ENCODE results near the gene DLK2.

The DLK2 gene

GRCh38 chr6:43497689-43498088, 42.3 kb upstream of the DLK2 start:
- no peak for TF ChIP-seq ARNTL (CRISPR knock-in tag; IDR thresholded peaks at IDR 0.05; ENCODE audit: borderline replicate concordance, low read depth)

GRCh38 chr6:43497129-43497396, 41.7 kb upstream of the DLK2 start:
- no peak for ATAC-seq
- TF ChIP-seq TOX (CRISPR knock-in tag; IDR thresholded peaks at IDR 0.05; ENCODE audit: borderline replicate concordance) (no peak), OSR1 (CRISPR knock-in tag; IDR thresholded peaks at IDR 0.05) (no peak), ESRRG (CRISPR knock-in tag; IDR thresholded peaks at IDR 0.05) (no peak), TCF4 (CRISPR knock-in tag; IDR thresholded peaks at IDR 0.05; ENCODE audit: borderline replicate concordance) (no peak), ISL1 (CRISPR knock-in tag; IDR thresholded peaks at IDR 0.05) (no peak), ARNTL (CRISPR knock-in tag; IDR thresholded peaks at IDR 0.05; ENCODE audit: borderline replicate concordance, low read depth) (no peak), SNAI2 (CRISPR knock-in tag; IDR thresholded peaks at IDR 0.05) (no peak), ZNF8 (CRISPR knock-in tag; IDR thresholded peaks at IDR 0.05) (no peak), CREB5 (CRISPR knock-in tag; IDR thresholded peaks at IDR 0.05; ENCODE audit: low read depth) (no peak), PPARA (CRISPR knock-in tag; IDR thresholded peaks at IDR 0.05; ENCODE audit: borderline replicate concordance) (no peak), RARB (CRISPR knock-in tag; IDR thresholded peaks at IDR 0.05) (no peak), CSRNP3 (CRISPR knock-in tag; IDR thresholded peaks at IDR 0.05) (no peak), ZNF565 (CRISPR knock-in tag; conservative IDR thresholded peaks at IDR 0.05; ENCODE audit: low read depth) (no peak)
- TF ChIP-seq, protein P1, sequence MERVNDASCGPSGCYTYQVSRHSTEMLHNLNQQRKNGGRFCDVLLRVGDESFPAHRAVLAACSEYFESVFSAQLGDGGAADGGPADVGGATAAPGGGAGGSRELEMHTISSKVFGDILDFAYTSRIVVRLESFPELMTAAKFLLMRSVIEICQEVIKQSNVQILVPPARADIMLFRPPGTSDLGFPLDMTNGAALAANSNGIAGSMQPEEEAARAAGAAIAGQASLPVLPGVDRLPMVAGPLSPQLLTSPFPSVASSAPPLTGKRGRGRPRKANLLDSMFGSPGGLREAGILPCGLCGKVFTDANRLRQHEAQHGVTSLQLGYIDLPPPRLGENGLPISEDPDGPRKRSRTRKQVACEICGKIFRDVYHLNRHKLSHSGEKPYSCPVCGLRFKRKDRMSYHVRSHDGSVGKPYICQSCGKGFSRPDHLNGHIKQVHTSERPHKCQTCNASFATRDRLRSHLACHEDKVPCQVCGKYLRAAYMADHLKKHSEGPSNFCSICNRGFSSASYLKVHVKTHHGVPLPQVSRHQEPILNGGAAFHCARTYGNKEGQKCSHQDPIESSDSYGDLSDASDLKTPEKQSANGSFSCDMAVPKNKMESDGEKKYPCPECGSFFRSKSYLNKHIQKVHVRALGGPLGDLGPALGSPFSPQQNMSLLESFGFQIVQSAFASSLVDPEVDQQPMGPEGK (CRISPR knock-in tag; IDR thresholded peaks at IDR 0.05; ENCODE audit: borderline replicate concordance): no peak

More at GRCh38 chr6:43497689-43498088, 42.3 kb upstream of the DLK2 start:
- no peak for ATAC-seq

- ATAC-seq: peak; percentile 53
- TF ChIP-seq ISL1 (CRISPR knock-in tag; IDR thresholded peaks at IDR 0.05): no peak
- TF ChIP-seq ZNF70 (CRISPR knock-in tag; IDR thresholded peaks at IDR 0.05): no peak
- no peak for TF ChIP-seq GLIS3 (CRISPR knock-in tag; IDR thresholded peaks at IDR 0.05)
- TF ChIP-seq OSR1 (CRISPR knock-in tag; IDR thresholded peaks at IDR 0.05): no peak
- TF ChIP-seq ARNTL (CRISPR knock-in tag; IDR thresholded peaks at IDR 0.05; ENCODE audit: borderline replicate concordance, low read depth): no peak
- TF ChIP-seq ZC3H10 (CRISPR knock-in tag; IDR thresholded peaks at IDR 0.05): no peak
- TF ChIP-seq ZFP3 (CRISPR knock-in tag; IDR thresholded peaks at IDR 0.05): no peak
- TF ChIP-seq TCF4 (CRISPR knock-in tag; IDR thresholded peaks at IDR 0.05; ENCODE audit: borderline replicate concordance): no peak
- no peak for TF ChIP-seq ZFP30 (CRISPR knock-in tag; IDR thresholded peaks at IDR 0.05)
- no peak for TF ChIP-seq BACH2 (CRISPR knock-in tag; IDR thresholded peaks at IDR 0.05; ENCODE audit: borderline replicate concordance)
These were observed 41.2 kb upstream of the DLK2 start for GRCh38 chr6:43496370-43497128.

GRCh38 chr6:43495409-43495941, 40.1 kb upstream of the DLK2 start:
- peak; percentile 35; the same call in 2 of the 3 replicates for ATAC-seq
- TF ChIP-seq ZFP30 (CRISPR knock-in tag; IDR thresholded peaks at IDR 0.05): no peak
- no peak for TF ChIP-seq GLIS3 (CRISPR knock-in tag; IDR thresholded peaks at IDR 0.05)
- TF ChIP-seq TOX (CRISPR knock-in tag; IDR thresholded peaks at IDR 0.05; ENCODE audit: borderline replicate concordance): no peak
- TF ChIP-seq POU6F1 (CRISPR knock-in tag; IDR thresholded peaks at IDR 0.05; ENCODE audit: borderline replicate concordance, low read depth): no peak
- no peak for TF ChIP-seq ZC3H10 (CRISPR knock-in tag; IDR thresholded peaks at IDR 0.05)
- no peak for TF ChIP-seq BACH2 (CRISPR knock-in tag; IDR thresholded peaks at IDR 0.05; ENCODE audit: borderline replicate concordance)
- TF ChIP-seq, protein P1 (CRISPR knock-in tag; IDR thresholded peaks at IDR 0.05; ENCODE audit: borderline replicate concordance): no peak

Data from SK-N-SH treated with all-trans-retinoic acid at 6 μM for 48 hours (cell line).